ENCODE data around the gene EHMT1.

Gene EHMT1

DNA sequence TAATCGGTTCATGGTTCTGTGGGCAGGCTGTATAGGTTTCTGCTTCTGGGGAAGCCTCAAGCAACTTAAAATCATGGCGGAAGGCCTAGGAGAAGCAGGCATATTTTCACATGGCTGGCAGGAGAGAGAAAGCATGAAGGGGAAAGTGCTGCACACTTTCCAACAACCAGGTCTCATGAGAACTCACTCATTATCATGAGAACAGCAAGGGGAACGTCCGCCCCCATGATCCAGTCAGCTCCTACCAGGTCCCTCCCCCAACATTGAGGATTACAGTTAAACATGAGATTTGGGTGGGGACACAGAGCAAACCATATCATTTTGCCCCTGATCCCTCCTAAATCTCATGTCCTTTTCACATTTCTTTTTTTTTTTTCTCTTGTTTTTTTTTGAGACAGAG is 82.1 kb downstream of the EHMT1 start:
- TF ChIP-seq POLR2AphosphoS5 (IDR thresholded peaks at IDR 0.05; ENCODE audit: borderline replicate concordance, low read depth, low read length) (no peak), EZH2 (IDR thresholded peaks at IDR 0.05) (no peak), FOXP2 (optimal IDR thresholded peaks at IDR 0.05; ENCODE audit: control extremely low read depth, extremely low read length, insufficient read depth) (no peak)
- Histone ChIP-seq H3K27ac (no peak overlapping the region), H3K9me3 (ENCODE audit: low read depth, low read length) (no peaks in the 10 kb centered on the region), H3K4me3 (no peak overlapping the region), H3K36me3 (ENCODE audit: insufficient read depth, low read length) (peaks cover 4% of the 10 kb centered on the region; the same call in 1 of the 2 replicates), H3K9ac (ENCODE audit: insufficient read length) (no peak overlapping the region)
- DNase-seq (ENCODE audit: low read depth, low spot score): no peak

DNA sequence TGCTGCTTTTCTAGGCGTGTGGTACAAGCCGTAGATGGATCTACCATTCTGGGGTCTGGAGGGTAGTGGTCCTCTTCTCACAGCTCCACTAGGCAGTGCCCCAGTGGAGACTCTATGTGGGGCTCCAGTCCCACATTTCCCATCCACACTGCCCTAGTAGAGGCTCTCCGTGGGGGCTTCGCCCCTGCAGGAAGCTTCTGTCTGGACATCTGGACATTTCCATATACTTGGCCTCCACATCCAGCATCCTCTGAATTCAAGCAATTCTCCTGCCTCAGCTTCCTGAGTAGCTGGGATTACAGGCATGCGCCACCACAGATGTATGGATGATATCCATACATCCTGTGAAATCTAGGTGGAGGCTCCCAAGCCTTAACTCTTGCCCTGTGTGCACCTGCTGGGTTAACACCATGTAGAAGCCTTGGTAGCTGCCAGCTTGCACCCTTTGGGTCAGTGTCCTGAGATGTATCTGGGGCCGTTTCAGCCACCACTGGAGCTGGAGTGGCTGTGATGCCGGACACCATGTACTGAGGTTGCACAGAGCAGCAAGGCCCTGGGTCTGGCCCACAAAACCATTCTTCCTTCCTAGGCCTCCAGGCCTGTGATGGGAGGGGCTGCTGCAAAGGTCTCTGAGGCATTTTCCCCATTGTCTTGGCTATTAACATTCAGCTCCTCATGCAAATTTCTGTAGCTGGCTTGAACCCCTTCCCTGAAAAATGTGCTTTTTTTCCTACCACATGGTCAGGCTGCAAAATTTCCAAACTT is 84.0 kb downstream of the EHMT1 start:
- TF ChIP-seq POLR2AphosphoS5 (IDR thresholded peaks at IDR 0.05; ENCODE audit: borderline replicate concordance, low read depth, low read length): no peak
- no peak for TF ChIP-seq FOXP2 (optimal IDR thresholded peaks at IDR 0.05; ENCODE audit: control extremely low read depth, extremely low read length, insufficient read depth)
- TF ChIP-seq EZH2 (IDR thresholded peaks at IDR 0.05): no peak
- no peak overlapping the region for H3K27ac ChIP-seq
- no peak overlapping the region for H3K9ac ChIP-seq (ENCODE audit: insufficient read length)
- H3K36me3 ChIP-seq (ENCODE audit: insufficient read depth, low read length): peaks cover 4% of the 10 kb centered on the region; the same call in 1 of the 2 replicates
- no peak for DNase-seq (ENCODE audit: low read depth, low spot score)
- no peak overlapping the region for H3K4me3 ChIP-seq
- no peaks in the 10 kb centered on the region for H3K9me3 ChIP-seq (ENCODE audit: low read depth, low read length)

- no peak for DNase-seq (ENCODE audit: low read depth, low spot score)
- Histone ChIP-seq H3K4me3 (no peak overlapping the region), H3K27ac (no peak overlapping the region), H3K9me3 (ENCODE audit: low read depth, low read length) (no peaks in the 10 kb centered on the region), H3K36me3 (ENCODE audit: insufficient read depth, low read length) (peaks cover 4% of the 10 kb centered on the region; the same call in 1 of the 2 replicates), H3K9ac (ENCODE audit: insufficient read length) (no peak overlapping the region)
- TF ChIP-seq POLR2AphosphoS5 (IDR thresholded peaks at IDR 0.05; ENCODE audit: borderline replicate concordance, low read depth, low read length): no peak
- TF ChIP-seq FOXP2 (optimal IDR thresholded peaks at IDR 0.05; ENCODE audit: control extremely low read depth, extremely low read length, insufficient read depth): no peak
- TF ChIP-seq EZH2 (IDR thresholded peaks at IDR 0.05): no peak
These were observed 85.2 kb downstream of the EHMT1 start for GRCh38 chr9:137703842-137704508.

GRCh38 chr9:137705443-137705863 is 86.6 kb downstream of the EHMT1 start:
- Histone ChIP-seq H3K9ac (ENCODE audit: insufficient read length) (no peak overlapping the region), H3K27ac (no peak overlapping the region), H3K4me3 (no peak overlapping the region), H3K36me3 (ENCODE audit: insufficient read depth, low read length) (peaks cover 4% of the 10 kb centered on the region; the same call in 1 of the 2 replicates), H3K9me3 (ENCODE audit: low read depth, low read length) (no peaks in the 10 kb centered on the region)
- no peak for DNase-seq (ENCODE audit: low read depth, low spot score)
- TF ChIP-seq POLR2AphosphoS5 (IDR thresholded peaks at IDR 0.05; ENCODE audit: borderline replicate concordance, low read depth, low read length) (no peak), EZH2 (IDR thresholded peaks at IDR 0.05) (no peak), FOXP2 (optimal IDR thresholded peaks at IDR 0.05; ENCODE audit: control extremely low read depth, extremely low read length, insufficient read depth) (no peak)

DNA sequence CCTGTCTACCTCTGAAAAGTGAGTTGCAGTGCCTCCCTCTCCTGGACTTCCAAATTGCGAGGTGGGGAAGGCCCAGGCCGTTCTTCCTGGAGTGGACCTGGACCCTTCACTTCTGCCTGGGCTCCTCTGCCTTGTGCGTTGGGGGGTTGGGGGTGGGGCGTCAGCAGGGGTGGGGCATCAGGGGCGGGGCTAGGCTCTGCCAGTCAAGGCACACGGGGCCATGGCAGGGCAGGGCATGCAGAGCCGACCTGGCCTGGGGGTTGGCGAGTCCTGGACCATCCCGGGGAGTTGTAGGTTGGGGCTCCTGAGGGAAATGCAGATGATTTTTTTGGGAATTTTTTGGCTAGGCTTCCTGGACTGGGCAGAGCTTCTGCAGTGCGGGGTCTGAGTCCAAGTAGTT is 87.1 kb downstream of the EHMT1 start:
- no peak for DNase-seq (ENCODE audit: low read depth, low spot score)
- H3K36me3 ChIP-seq (ENCODE audit: insufficient read depth, low read length): peaks cover 4% of the 10 kb centered on the region; the same call in 1 of the 2 replicates
- H3K4me3 ChIP-seq: no peak overlapping the region
- TF ChIP-seq POLR2AphosphoS5 (IDR thresholded peaks at IDR 0.05; ENCODE audit: borderline replicate concordance, low read depth, low read length) (no peak), EZH2 (IDR thresholded peaks at IDR 0.05) (no peak), FOXP2 (optimal IDR thresholded peaks at IDR 0.05; ENCODE audit: control extremely low read depth, extremely low read length, insufficient read depth) (no peak)
- no peaks in the 10 kb centered on the region for H3K9me3 ChIP-seq (ENCODE audit: low read depth, low read length)
- H3K27ac ChIP-seq: no peak overlapping the region
- H3K9ac ChIP-seq (ENCODE audit: insufficient read length): no peak overlapping the region

DNA sequence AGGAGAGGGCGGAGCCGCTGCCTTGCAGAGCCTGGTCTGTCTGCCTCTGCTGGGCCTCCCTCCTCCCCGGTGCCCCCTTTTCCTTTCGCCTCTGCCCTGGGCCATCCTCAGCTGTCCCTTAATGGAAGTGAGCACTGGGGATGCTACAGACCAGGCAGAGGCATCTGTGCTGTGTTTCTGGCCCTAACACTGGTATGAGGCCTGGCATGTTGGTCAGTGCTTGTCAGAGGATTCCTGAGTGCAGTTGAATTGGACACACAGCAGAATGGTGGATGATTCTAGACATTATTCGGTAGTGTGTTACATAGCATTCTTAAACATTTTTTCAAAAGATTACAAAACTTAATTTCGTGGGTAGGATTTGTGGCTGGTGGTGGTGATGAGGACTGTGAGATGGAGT is 88.6 kb downstream of the EHMT1 start:
- H3K27ac ChIP-seq: no peak overlapping the region
- no peaks in the 10 kb centered on the region for H3K9me3 ChIP-seq (ENCODE audit: low read depth, low read length)
- no peak for DNase-seq (ENCODE audit: low read depth, low spot score)
- TF ChIP-seq POLR2AphosphoS5 (IDR thresholded peaks at IDR 0.05; ENCODE audit: borderline replicate concordance, low read depth, low read length) (no peak), FOXP2 (optimal IDR thresholded peaks at IDR 0.05; ENCODE audit: control extremely low read depth, extremely low read length, insufficient read depth) (no peak), EZH2 (IDR thresholded peaks at IDR 0.05) (no peak)
- peaks cover 18% of the 10 kb centered on the region; the same call in 1 of the 2 replicates for H3K36me3 ChIP-seq (ENCODE audit: insufficient read depth, low read length)
- H3K4me3 ChIP-seq: no peak overlapping the region
- H3K9ac ChIP-seq (ENCODE audit: insufficient read length): no peak overlapping the region

GRCh38 chr9:137708590-137709284 is 89.9 kb downstream of the EHMT1 start:
- peaks cover 5% of the 10 kb centered on the region; the same call in 1 of the 2 replicates for H3K9me3 ChIP-seq (ENCODE audit: low read depth, low read length)
- H3K9ac ChIP-seq (ENCODE audit: insufficient read length): no peak overlapping the region
- no peak for DNase-seq (ENCODE audit: low read depth, low spot score)
- H3K4me3 ChIP-seq: no peak overlapping the region
- no peak overlapping the region for H3K27ac ChIP-seq
- H3K36me3 ChIP-seq (ENCODE audit: insufficient read depth, low read length): peaks cover 15% of the 10 kb centered on the region; the same call in 1 of the 2 replicates
- TF ChIP-seq EZH2 (IDR thresholded peaks at IDR 0.05) (no peak), FOXP2 (optimal IDR thresholded peaks at IDR 0.05; ENCODE audit: control extremely low read depth, extremely low read length, insufficient read depth) (no peak), POLR2AphosphoS5 (IDR thresholded peaks at IDR 0.05; ENCODE audit: borderline replicate concordance, low read depth, low read length) (no peak)
